A549 (cell line): ENCODE measurements around the gene SUFU.

Experiments
- CEBPB ChIP-seq, 2 experiments: fragments of >200 bp in 1 of 2; sonication (Bioruptor Twin) in 1 of 2; formaldehyde crosslinking in 1 of 2; IDR thresholded peaks; 2 replicates each; pipeline ENCODE4 v1.6.1; 2012 to 2016
- CTCF ChIP-seq: fragments of >200 bp; sonication (Bioruptor Twin); formaldehyde crosslinking; IDR thresholded peaks from 3 replicates; pipeline ENCODE4 v1.5.1; 2016
- EP300 ChIP-seq, 2 experiments: fragments of >200 bp; sonication (Bioruptor Twin); formaldehyde crosslinking; IDR thresholded peaks; 2 replicates in 1 of 2; 3 replicates in 1 of 2; pipeline ENCODE4 v1.6.1; 2016 to 2017
- HMGXB4 ChIP-seq: fragments of 250-450 bp; sonication (Bioruptor Pico); IDR thresholded peaks from 2 replicates; pipeline ENCODE4 v1.5.0; 2021; ENCODE audit warnings: mild to moderate bottlenecking, moderate library complexity, borderline replicate concordance
- MYC ChIP-seq: IDR thresholded peaks from 2 replicates; pipeline ENCODE4 v1.6.1; 2012; ENCODE audit warnings: mild to moderate bottlenecking, inconsistent platforms, low read length, improper control_type of control experiment, borderline replicate concordance
- POLR2A ChIP-seq: IDR thresholded peaks from 2 replicates; pipeline ENCODE4 v1.6.1; 2012; ENCODE audit warnings: mild to moderate bottlenecking, low read length
- SMC3 ChIP-seq: fragments of >200 bp; sonication (Bioruptor Twin); formaldehyde crosslinking; IDR thresholded peaks from 3 replicates; pipeline ENCODE4 v1.6.1; 2018; ENCODE audit warnings: inconsistent platforms
- ZSCAN20 ChIP-seq: fragments of 250-450 bp; sonication (Bioruptor Pico); IDR thresholded peaks from 2 replicates; pipeline ENCODE4 v1.8.0; 2022; ENCODE audit warnings: mild to moderate bottlenecking, moderate library complexity

- TF ChIP-seq SMC3 (no peak), CTCF (no peak), CEBPB (IDR thresholded peaks at IDR 0.05) (no peak), HMGXB4 (CRISPR knock-in tag) (no peak), MYC (no peak), EP300 (IDR thresholded peaks at IDR 0.05) (no peak), ZSCAN20 (no peak), POLR2A (no peak)
These were observed 97.9 kb downstream of the SUFU start for GRCh38 chr10:102601639-102602038.
